Effector memory CD8-positive, alpha-beta T cell (primary cell): ENCODE results near the gene FBXL7.

Source experiments
- ATAC-seq: fragments of 150-1000 bp; cut with Tn5 transposase; replicated peaks from 2 replicates; pipeline ENCODE4 v1.10.0; 2021; ENCODE audit warnings: mild to moderate bottlenecking, moderate library complexity
- DNase-seq, 3 experiments: peaks; one replicate each; pipeline ENCODE4 v3.0.0; 2021
- H3K27ac Mint-ChIP-seq, 2 donors: one replicate each; pipeline ENCODE4 v1.8.0; 2022; ENCODE audit warnings: mild to moderate bottlenecking in 2 of 2, mixed read lengths in 2 of 2, moderate library complexity in 2 of 2
- H3K27me3 Mint-ChIP-seq, 2 donors: one replicate each; pipeline ENCODE4 v1.8.0; 2022; ENCODE audit warnings: mixed read lengths in 2 of 2
- H3K36me3 Mint-ChIP-seq: one replicate; pipeline ENCODE4 v1.8.0; 2022; ENCODE audit warnings: mild to moderate bottlenecking, moderate library complexity, mixed read lengths; ENCODE audit not compliant: insufficient read depth
- H3K4me1 Mint-ChIP-seq, 2 donors: one replicate each; pipeline ENCODE4 v1.8.0; 2022; ENCODE audit warnings: low read depth in 2 of 2, mixed read lengths in 2 of 2
- H3K4me3 Mint-ChIP-seq, 2 donors: one replicate each; pipeline ENCODE4 v1.8.0; 2022; ENCODE audit warnings: mild to moderate bottlenecking in 2 of 2, mixed read lengths in 2 of 2, moderate library complexity in 2 of 2
- H3K9me3 Mint-ChIP-seq, 2 donors: one replicate each; pipeline ENCODE4 v1.8.0; 2022; ENCODE audit warnings: mixed read lengths in 2 of 2

FBXL7 gene

GRCh38 chr5:15655683-15656082, 155.7 kb downstream of the FBXL7 start:
- H3K9me3 Mint-ChIP-seq = peaks cover 4 to 12% of the 10 kb centered on the region in 2 donors
- ATAC-seq = no peak
- no peaks in the 10 kb centered on the region for H3K27me3 Mint-ChIP-seq
- no peak overlapping the region for H3K27ac Mint-ChIP-seq
- no peak for DNase-seq
- H3K4me3 Mint-ChIP-seq = no peak overlapping the region
- H3K4me1 Mint-ChIP-seq = no peaks in the 10 kb centered on the region
- H3K36me3 Mint-ChIP-seq = no peaks in the 10 kb centered on the region

GRCh38 chr5:15664961-15665360, 165.0 kb downstream of the FBXL7 start:
- DNase-seq = no peak
- Mint-ChIP-seq H3K4me1 (no peaks in the 10 kb centered on the region), H3K27me3 (no peaks in the 10 kb centered on the region), H3K36me3 (no peaks in the 10 kb centered on the region), H3K9me3 (peaks cover 7% of the 10 kb centered on the region in 2 donors), H3K27ac (no peak overlapping the region), H3K4me3 (no peak overlapping the region)
- no peak for ATAC-seq

- no peaks in the 10 kb centered on the region for H3K4me1 Mint-ChIP-seq
- DNase-seq = no peak
- no peak for ATAC-seq
- H3K4me3 Mint-ChIP-seq = no peak overlapping the region
- H3K9me3 Mint-ChIP-seq = peaks cover 12% of the 10 kb centered on the region in 2 donors
- H3K27me3 Mint-ChIP-seq = no peaks in the 10 kb centered on the region
- H3K36me3 Mint-ChIP-seq = no peaks in the 10 kb centered on the region
- H3K27ac Mint-ChIP-seq = no peak overlapping the region
Measured at GRCh38 chr5:15669826-15670225, 169.8 kb downstream of the FBXL7 start.

GRCh38 chr5:15674716-15675115, 174.7 kb downstream of the FBXL7 start:
- Mint-ChIP-seq H3K4me3 (no peak overlapping the region), H3K9me3 (peaks cover 7 to 12% of the 10 kb centered on the region in 2 donors), H3K27me3 (no peaks in the 10 kb centered on the region), H3K36me3 (no peaks in the 10 kb centered on the region), H3K27ac (no peak overlapping the region), H3K4me1 (no peaks in the 10 kb centered on the region)
- DNase-seq = no peak
- ATAC-seq = no peak

GRCh38 chr5:15676591-15676990, 176.6 kb downstream of the FBXL7 start:
- ATAC-seq = no peak
- Mint-ChIP-seq H3K4me3 (no peak overlapping the region), H3K36me3 (no peaks in the 10 kb centered on the region), H3K27ac (no peak overlapping the region), H3K4me1 (no peaks in the 10 kb centered on the region), H3K27me3 (no peaks in the 10 kb centered on the region), H3K9me3 (peaks cover 0 to 7% of the 10 kb centered on the region in 2 donors)
- DNase-seq = no peak

- ATAC-seq (no peak), DNase-seq (no peak)
- peaks cover 4 to 6% of the 10 kb centered on the region in 2 donors for H3K9me3 Mint-ChIP-seq
- H3K4me3 Mint-ChIP-seq = no peak overlapping the region
- no peak overlapping the region for H3K27ac Mint-ChIP-seq
- no peaks in the 10 kb centered on the region for H3K27me3 Mint-ChIP-seq
- no peaks in the 10 kb centered on the region for H3K36me3 Mint-ChIP-seq
- no peaks in the 10 kb centered on the region for H3K4me1 Mint-ChIP-seq
Measured at GRCh38 chr5:15679161-15679560, 179.2 kb downstream of the FBXL7 start.

- Mint-ChIP-seq H3K27ac (no peak overlapping the region), H3K9me3 (peaks cover 9 to 10% of the 10 kb centered on the region in 2 donors), H3K4me1 (no peaks in the 10 kb centered on the region), H3K36me3 (no peaks in the 10 kb centered on the region), H3K27me3 (no peaks in the 10 kb centered on the region), H3K4me3 (no peak overlapping the region)
- ATAC-seq (no peak), DNase-seq (no peak)
Measured at GRCh38 chr5:15680455-15680854, 180.5 kb downstream of the FBXL7 start.

GRCh38 chr5:15682122-15682521, 182.1 kb downstream of the FBXL7 start:
- peaks cover 9 to 17% of the 10 kb centered on the region in 2 donors for H3K9me3 Mint-ChIP-seq
- no peak for DNase-seq
- no peaks in the 10 kb centered on the region for H3K36me3 Mint-ChIP-seq
- no peaks in the 10 kb centered on the region for H3K4me1 Mint-ChIP-seq
- no peak overlapping the region for H3K4me3 Mint-ChIP-seq
- ATAC-seq = no peak
- H3K27ac Mint-ChIP-seq = no peak overlapping the region
- H3K27me3 Mint-ChIP-seq = no peaks in the 10 kb centered on the region

- ATAC-seq (no peak), DNase-seq (no peak)
- H3K4me3 Mint-ChIP-seq = no peak overlapping the region
- no peaks in the 10 kb centered on the region for H3K4me1 Mint-ChIP-seq
- no peaks in the 10 kb centered on the region for H3K36me3 Mint-ChIP-seq
- no peak overlapping the region for H3K27ac Mint-ChIP-seq
- peaks cover 9 to 17% of the 10 kb centered on the region in 2 donors for H3K9me3 Mint-ChIP-seq
- H3K27me3 Mint-ChIP-seq = no peaks in the 10 kb centered on the region
Measured at GRCh38 chr5:15682566-15682965, 182.6 kb downstream of the FBXL7 start.

- Mint-ChIP-seq H3K27me3 (no peaks in the 10 kb centered on the region), H3K9me3 (peaks cover 7 to 17% of the 10 kb centered on the region in 2 donors), H3K4me1 (no peaks in the 10 kb centered on the region), H3K27ac (no peak overlapping the region), H3K36me3 (no peaks in the 10 kb centered on the region), H3K4me3 (no peak overlapping the region)
- no peak for DNase-seq
- no peak for ATAC-seq
Measured at GRCh38 chr5:15683332-15683731, 183.4 kb downstream of the FBXL7 start.

GRCh38 chr5:15687401-15687800, 187.4 kb downstream of the FBXL7 start:
- Mint-ChIP-seq H3K4me3 (no peak overlapping the region), H3K4me1 (no peaks in the 10 kb centered on the region), H3K9me3 (peaks cover 11 to 28% of the 10 kb centered on the region in 2 donors), H3K27ac (no peak overlapping the region), H3K36me3 (no peaks in the 10 kb centered on the region), H3K27me3 (no peaks in the 10 kb centered on the region)
- no peak for ATAC-seq
- DNase-seq = no peak

GRCh38 chr5:15689836-15690235, 189.9 kb downstream of the FBXL7 start:
- H3K9me3 Mint-ChIP-seq = peaks cover 8 to 18% of the 10 kb centered on the region in 2 donors
- no peak overlapping the region for H3K27ac Mint-ChIP-seq
- H3K4me1 Mint-ChIP-seq = no peaks in the 10 kb centered on the region
- no peaks in the 10 kb centered on the region for H3K36me3 Mint-ChIP-seq
- H3K4me3 Mint-ChIP-seq = no peak overlapping the region
- no peak for ATAC-seq
- no peaks in the 10 kb centered on the region for H3K27me3 Mint-ChIP-seq
- no peak for DNase-seq

GRCh38 chr5:15690611-15691010, 190.6 kb downstream of the FBXL7 start:
- DNase-seq = no peak
- no peaks in the 10 kb centered on the region for H3K27me3 Mint-ChIP-seq

GRCh38 chr5:15691521-15691920, 191.5 kb downstream of the FBXL7 start:
- Mint-ChIP-seq H3K36me3 (no peaks in the 10 kb centered on the region), H3K27ac (no peak overlapping the region), H3K4me1 (no peaks in the 10 kb centered on the region), H3K27me3 (no peaks in the 10 kb centered on the region), H3K9me3 (peaks cover 7 to 19% of the 10 kb centered on the region in 2 donors), H3K4me3 (no peak overlapping the region)
- ATAC-seq = no peak
- no peak for DNase-seq

More at GRCh38 chr5:15690611-15691010, 190.6 kb downstream of the FBXL7 start:
- Mint-ChIP-seq H3K36me3 (no peaks in the 10 kb centered on the region), H3K4me3 (no peak overlapping the region), H3K9me3 (peaks cover 8 to 18% of the 10 kb centered on the region in 2 donors), H3K4me1 (no peaks in the 10 kb centered on the region), H3K27ac (no peak overlapping the region)
- ATAC-seq = no peak
